ENCODE data around the gene HIBADH. TPM values are rescaled to one million over a fixed set of nuclear protein-coding genes. Genes with fewer than 3 reads are reported as not detected.

The HIBADH gene
- total RNA-seq, 4 donors from 2014 or later: 38.9 to 58.8 (median 52.2) TPM

GRCh38 chr7:27705200-27705594 lies 42.5 kb upstream of the HIBADH start:
- Histone ChIP-seq H3K27me3 (no peaks in the 10 kb centered on the region), H3K9me3 (no peaks in the 10 kb centered on the region), H3K4me3 (no peak overlapping the region), H3K4me1 (peaks cover 0 to 2% of the 10 kb centered on the region in 2 donors), H3K27ac (no peak overlapping the region), H3K36me3 (no peaks in the 10 kb centered on the region)
- no peak for DNase-seq
- intact Hi-C loops (cut with DNase I; ENCODE audit: low total_unique reads): no loop called here
- TF ChIP-seq CTCF (IDR thresholded peaks at IDR 0.05) (no peak), POLR2A (IDR thresholded peaks at IDR 0.05) (no peak)

GRCh38 chr7:27704422-27705199 lies 41.9 kb upstream of the HIBADH start:
- Histone ChIP-seq H3K27me3 (no peaks in the 10 kb centered on the region), H3K36me3 (no peaks in the 10 kb centered on the region), H3K9me3 (no peaks in the 10 kb centered on the region), H3K4me1 (peaks cover 0 to 2% of the 10 kb centered on the region in 2 donors), H3K4me3 (no peak overlapping the region), H3K27ac (no peak overlapping the region)
- TF ChIP-seq CTCF (IDR thresholded peaks at IDR 0.05) (no peak), POLR2A (IDR thresholded peaks at IDR 0.05) (no peak)
- intact Hi-C loops (cut with DNase I; ENCODE audit: low total_unique reads): no loop called here
- DNase-seq: no peak

GRCh38 chr7:27703181-27703580 lies 40.5 kb upstream of the HIBADH start:
- TF ChIP-seq CTCF (IDR thresholded peaks at IDR 0.05) (no peak), POLR2A (IDR thresholded peaks at IDR 0.05) (no peak)
- no peaks in the 10 kb centered on the region for H3K9me3 ChIP-seq
- no peak for DNase-seq
- intact Hi-C loops (cut with DNase I; ENCODE audit: low total_unique reads): no loop called here
- no peaks in the 10 kb centered on the region for H3K36me3 ChIP-seq
- no peaks in the 10 kb centered on the region for H3K4me1 ChIP-seq
- no peak overlapping the region for H3K27ac ChIP-seq
- H3K27me3 ChIP-seq: no peaks in the 10 kb centered on the region
- no peak overlapping the region for H3K4me3 ChIP-seq

- TF ChIP-seq POLR2A (IDR thresholded peaks at IDR 0.05) (no peak), CTCF (IDR thresholded peaks at IDR 0.05) (no peak)
- Histone ChIP-seq H3K36me3 (no peaks in the 10 kb centered on the region), H3K27me3 (no peaks in the 10 kb centered on the region), H3K9me3 (no peaks in the 10 kb centered on the region), H3K4me1 (no peaks in the 10 kb centered on the region), H3K4me3 (no peak overlapping the region), H3K27ac (no peak overlapping the region)
- DNase-seq: no peak
- intact Hi-C loops (cut with DNase I; ENCODE audit: low total_unique reads): no loop called here
These were observed 37.8 kb upstream of the HIBADH start for GRCh38 chr7:27700501-27700900.

GRCh38 chr7:27699751-27700150 lies 37.1 kb upstream of the HIBADH start:
- Histone ChIP-seq H3K9me3 (no peaks in the 10 kb centered on the region), H3K4me1 (no peaks in the 10 kb centered on the region), H3K36me3 (no peaks in the 10 kb centered on the region), H3K4me3 (no peak overlapping the region), H3K27ac (no peak overlapping the region), H3K27me3 (no peaks in the 10 kb centered on the region)
- TF ChIP-seq CTCF (IDR thresholded peaks at IDR 0.05): no peak
- TF ChIP-seq POLR2A (IDR thresholded peaks at IDR 0.05): no peak
- no peak for DNase-seq
- intact Hi-C loops (cut with DNase I; ENCODE audit: low total_unique reads): no loop called here
